ENCODE data around the gene TMEM63A. TPM values are rescaled to one million over a fixed set of nuclear protein-coding genes. Genes with fewer than 3 reads are reported as not detected.
A peak's percentile ranks its signal among the peaks of the same experiment; 100 is the strongest.

Gene TMEM63A
- total RNA-seq, 2 experiments from 2014 or later = 29.5 to 33.0 TPM

GRCh38 chr1:225870911-225871310 is 11.3 kb downstream of the TMEM63A start:
- no peak overlapping the region for H3K4me3 Mint-ChIP-seq
- no peaks in the 10 kb centered on the region for H3K9me3 Mint-ChIP-seq
- DNase-seq = no peak
- peaks cover 19% of the 10 kb centered on the region for H3K36me3 Mint-ChIP-seq
- peak overlapping the region; percentile 47 for H3K27ac Mint-ChIP-seq
- H3K4me1 Mint-ChIP-seq = peaks cover 37% of the 10 kb centered on the region
- no peaks in the 10 kb centered on the region for H3K27me3 Mint-ChIP-seq

- H3K27me3 Mint-ChIP-seq = no peaks in the 10 kb centered on the region
- H3K4me1 Mint-ChIP-seq = peaks cover 48% of the 10 kb centered on the region
- DNase-seq = no peak
- peaks cover 26% of the 10 kb centered on the region for H3K36me3 Mint-ChIP-seq
- H3K4me3 Mint-ChIP-seq = no peak overlapping the region
- no peak overlapping the region for H3K27ac Mint-ChIP-seq
- H3K9me3 Mint-ChIP-seq = no peaks in the 10 kb centered on the region
Observed at GRCh38 chr1:225868631-225869330, 13.4 kb downstream of the TMEM63A start.

- peak overlapping the region; percentile 3 for H3K4me3 Mint-ChIP-seq
- no peak overlapping the region for H3K27ac Mint-ChIP-seq
- H3K36me3 Mint-ChIP-seq = peaks cover 29% of the 10 kb centered on the region
- peaks cover 44% of the 10 kb centered on the region for H3K4me1 Mint-ChIP-seq
- no peak for DNase-seq
- H3K27me3 Mint-ChIP-seq = no peaks in the 10 kb centered on the region
- H3K9me3 Mint-ChIP-seq = no peaks in the 10 kb centered on the region
Observed at GRCh38 chr1:225866981-225867380, 15.2 kb downstream of the TMEM63A start.

- DNase-seq = peak; percentile 78
- Mint-ChIP-seq H3K36me3 (peaks cover 29% of the 10 kb centered on the region), H3K9me3 (no peaks in the 10 kb centered on the region), H3K4me3 (peak overlapping the region; percentile 40), H3K27me3 (no peaks in the 10 kb centered on the region), H3K4me1 (peaks cover 40% of the 10 kb centered on the region), H3K27ac (peak overlapping the region; percentile 83)
Observed at GRCh38 chr1:225866061-225866837, 15.9 kb downstream of the TMEM63A start.

- no peaks in the 10 kb centered on the region for H3K27me3 Mint-ChIP-seq
- peak overlapping the region; percentile 40 for H3K4me3 Mint-ChIP-seq
- H3K27ac Mint-ChIP-seq = peak overlapping the region; percentile 83
- no peak for DNase-seq
- peaks cover 39% of the 10 kb centered on the region for H3K4me1 Mint-ChIP-seq
- peaks cover 24% of the 10 kb centered on the region for H3K36me3 Mint-ChIP-seq
- H3K9me3 Mint-ChIP-seq = no peaks in the 10 kb centered on the region
Observed at GRCh38 chr1:225865514-225865913, 16.7 kb downstream of the TMEM63A start.

GRCh38 chr1:225863167-225863566 is 19.0 kb downstream of the TMEM63A start:
- H3K4me3 Mint-ChIP-seq = no peak overlapping the region
- peaks cover 28% of the 10 kb centered on the region for H3K36me3 Mint-ChIP-seq
- no peak for DNase-seq
- H3K9me3 Mint-ChIP-seq = no peaks in the 10 kb centered on the region
- H3K4me1 Mint-ChIP-seq = peaks cover 38% of the 10 kb centered on the region
- no peaks in the 10 kb centered on the region for H3K27me3 Mint-ChIP-seq
- H3K27ac Mint-ChIP-seq = no peak overlapping the region

- Mint-ChIP-seq H3K4me3 (no peak overlapping the region), H3K27ac (no peak overlapping the region)
Observed at GRCh38 chr1:225862581-225862950, 19.6 kb downstream of the TMEM63A start.

GRCh38 chr1:225861834-225862580 is 20.2 kb downstream of the TMEM63A start:
- Mint-ChIP-seq H3K4me3 (no peak overlapping the region), H3K27ac (peak overlapping the region; percentile 11), H3K4me1 (peaks cover 29% of the 10 kb centered on the region), H3K9me3 (no peaks in the 10 kb centered on the region), H3K27me3 (no peaks in the 10 kb centered on the region), H3K36me3 (peaks cover 24% of the 10 kb centered on the region)
- DNase-seq = no peak

More at GRCh38 chr1:225862581-225862950, 19.6 kb downstream of the TMEM63A start:
- Mint-ChIP-seq H3K9me3 (no peaks in the 10 kb centered on the region), H3K36me3 (peaks cover 27% of the 10 kb centered on the region), H3K27me3 (no peaks in the 10 kb centered on the region), H3K4me1 (peaks cover 34% of the 10 kb centered on the region)
- DNase-seq = no peak

- peaks cover 19% of the 10 kb centered on the region for H3K36me3 Mint-ChIP-seq
- H3K27ac Mint-ChIP-seq = peak overlapping the region; percentile 54
- H3K9me3 Mint-ChIP-seq = no peaks in the 10 kb centered on the region
Observed at GRCh38 chr1:225860876-225861441, 21.2 kb downstream of the TMEM63A start.

GRCh38 chr1:225860107-225860506 is 22.1 kb downstream of the TMEM63A start:
- Mint-ChIP-seq H3K9me3 (no peaks in the 10 kb centered on the region), H3K36me3 (peaks cover 16% of the 10 kb centered on the region), H3K4me1 (peaks cover 18% of the 10 kb centered on the region), H3K4me3 (no peak overlapping the region), H3K27me3 (no peaks in the 10 kb centered on the region), H3K27ac (no peak overlapping the region)
- DNase-seq = no peak

More at GRCh38 chr1:225860876-225861441, 21.2 kb downstream of the TMEM63A start:
- Mint-ChIP-seq H3K27me3 (no peaks in the 10 kb centered on the region), H3K4me1 (peaks cover 24% of the 10 kb centered on the region), H3K4me3 (no peak overlapping the region)
- no peak for DNase-seq

GRCh38 chr1:225859151-225859550 is 23.0 kb downstream of the TMEM63A start:
- Mint-ChIP-seq H3K27ac (no peak overlapping the region), H3K4me1 (peaks cover 12% of the 10 kb centered on the region), H3K36me3 (peaks cover 15% of the 10 kb centered on the region), H3K4me3 (no peak overlapping the region), H3K27me3 (no peaks in the 10 kb centered on the region), H3K9me3 (no peaks in the 10 kb centered on the region)
- no peak for DNase-seq

GRCh38 chr1:225857256-225857655 is 24.9 kb downstream of the TMEM63A start:
- Mint-ChIP-seq H3K9me3 (no peaks in the 10 kb centered on the region), H3K4me1 (peaks cover 13% of the 10 kb centered on the region), H3K27ac (peak overlapping the region; percentile 62), H3K27me3 (no peaks in the 10 kb centered on the region), H3K4me3 (no peak overlapping the region), H3K36me3 (peaks cover 21% of the 10 kb centered on the region)
- DNase-seq = no peak

- Mint-ChIP-seq H3K4me3 (no peak overlapping the region), H3K27ac (peak overlapping the region; percentile 73), H3K9me3 (peaks cover 2% of the 10 kb centered on the region), H3K4me1 (peaks cover 22% of the 10 kb centered on the region), H3K27me3 (no peaks in the 10 kb centered on the region), H3K36me3 (peaks cover 34% of the 10 kb centered on the region)
- no peak for DNase-seq
Observed at GRCh38 chr1:225855503-225856300, 26.5 kb downstream of the TMEM63A start.

- H3K9me3 Mint-ChIP-seq = peaks cover 2% of the 10 kb centered on the region
- H3K27me3 Mint-ChIP-seq = no peaks in the 10 kb centered on the region
- H3K4me1 Mint-ChIP-seq = peaks cover 41% of the 10 kb centered on the region
- DNase-seq = no peak
- H3K36me3 Mint-ChIP-seq = peaks cover 50% of the 10 kb centered on the region
- H3K27ac Mint-ChIP-seq = no peak overlapping the region
- no peak overlapping the region for H3K4me3 Mint-ChIP-seq
Observed at GRCh38 chr1:225853441-225853840, 28.7 kb downstream of the TMEM63A start.
